SK-N-SH (cell line): Measurements from ENCODE around the gene RPS3A. TPM values are rescaled to one million over a fixed set of nuclear protein-coding genes. Genes with fewer than 3 reads are reported as not detected.

Source experiments
- CTCF ChIA-PET: fragments of 300-600, 350-600 bp; formaldehyde crosslinking; extraction: SDS; loops from one replicate; lab custom pipeline; 2021; lab: Yijun Ruan, JAX
- POLR2A ChIA-PET: fragments of 350-600 bp; sonication (Branson Sonifier 250); formaldehyde crosslinking; extraction: SDS; loops from one replicate; lab custom pipeline; 2020; ENCODE audit warnings: antibody characterized with exemption, inconsistent platforms; lab: Yijun Ruan, JAX
- DNase-seq: peaks from one replicate; pipeline ENCODE4 v3.0.0; 2012
- H2AFZ ChIP-seq: fragments of 200-600 bp; sonication (generic); 2 replicates; pipeline ENCODE4 v1.8.1; 2016; ENCODE audit warnings: antibody characterized with exemption, mild to moderate bottlenecking, low read depth
- H3F3A ChIP-seq: fragments of 200-600 bp; sonication (generic); replicated peaks from 2 replicates; pipeline ENCODE3; 2016; ENCODE audit warnings: antibody characterized with exemption, mild to moderate bottlenecking; ENCODE audit not compliant: insufficient read depth
- H3K27ac ChIP-seq, 2 experiments: fragments of 200-500 bp in 1 of 2; fragments of 200-600 bp in 1 of 2; sonication (Bioruptor generic) in 1 of 2; sonication (generic), shearing (Covaris generic) in 1 of 2; 2 replicates each; pipeline versions ENCODE4 v1.5.1 to v1.6.1; 2014 to 2016; ENCODE audit warnings: low read depth in 2 of 2, inconsistent platforms in 1 of 2, low read length in 1 of 2, mild to moderate bottlenecking in 1 of 2, mixed read lengths in 1 of 2
- H3K27me3 ChIP-seq: fragments of 200-600 bp; sonication (generic), shearing (Covaris generic); 2 replicates; pipeline ENCODE4 v1.6.1; 2016; ENCODE audit warnings: mixed run types; ENCODE audit not compliant: insufficient read depth
- H3K36me3 ChIP-seq, 2 experiments: fragments of 200-500 bp in 1 of 2; fragments of 200-600 bp in 1 of 2; sonication (Bioruptor generic) in 1 of 2; sonication (generic) in 1 of 2; replicated peaks in 1 of 2; 2 replicates each; pipeline versions ENCODE3 to v1.5.1; 2014 to 2016; ENCODE audit warnings: low read length in 1 of 2, mild to moderate bottlenecking in 1 of 2; ENCODE audit not compliant: insufficient read depth in 2 of 2, control insufficient read depth in 1 of 2
- H3K4me1 ChIP-seq, 2 experiments: fragments of 200-500 bp in 1 of 2; fragments of 200-600 bp in 1 of 2; sonication (Bioruptor generic) in 1 of 2; sonication (generic), shearing (Covaris generic) in 1 of 2; 2 replicates each; pipeline versions ENCODE4 v1.5.1 to v1.6.1; 2014 to 2016; ENCODE audit warnings: low read depth in 1 of 2, low read length in 1 of 2, mixed run types in 1 of 2; ENCODE audit not compliant: insufficient read depth in 2 of 2, control insufficient read depth in 1 of 2
- H3K4me2 ChIP-seq: fragments of 200-600 bp; sonication (generic), shearing (Covaris generic); 2 replicates; pipeline ENCODE4 v1.6.1; 2017; ENCODE audit warnings: mixed run types
- H3K4me3 ChIP-seq, 2 experiments: fragments of 200-500 bp in 1 of 2; fragments of 200-600 bp in 1 of 2; sonication (Bioruptor generic) in 1 of 2; sonication (generic), shearing (Covaris generic) in 1 of 2; 2 replicates each; pipeline versions ENCODE4 v1.5.1 to v1.8.1; 2014 to 2016; ENCODE audit warnings: low read depth in 2 of 2, inconsistent platforms in 1 of 2, low read length in 1 of 2, mild to moderate bottlenecking in 1 of 2, mixed read lengths in 1 of 2, moderate library complexity in 1 of 2
- H3K79me2 ChIP-seq: fragments of 200-600 bp; sonication (generic); 2 replicates; pipeline ENCODE4 v1.8.1; 2017; ENCODE audit warnings: mild to moderate bottlenecking; ENCODE audit not compliant: insufficient read depth
- H3K9ac ChIP-seq: fragments of 200-600 bp; sonication (generic); 2 replicates; pipeline ENCODE4 v1.6.1; 2017; ENCODE audit warnings: mixed run types
- H3K9me2 ChIP-seq: fragments of 200-600 bp; sonication (generic); 2 replicates; pipeline ENCODE4 v1.6.1; 2017; ENCODE audit warnings: mixed run types
- H3K9me3 ChIP-seq: fragments of 200-600 bp; sonication (generic); 2 replicates; pipeline ENCODE4 v1.6.1; 2017; ENCODE audit warnings: mixed run types, mild to moderate bottlenecking, moderate library complexity
- H4K20me1 ChIP-seq: fragments of 200-600 bp; sonication (generic); 2 replicates; pipeline ENCODE4 v1.6.1; 2017; ENCODE audit warnings: mild to moderate bottlenecking, mixed run types; ENCODE audit not compliant: insufficient read depth
- ELF1 ChIP-seq: IDR thresholded peaks from 2 replicates; pipeline ENCODE4 v1.4.0; 2012
- EP300 ChIP-seq, 2 experiments: IDR thresholded peaks; 2 replicates each; pipeline versions ENCODE4 v1.4.0 to v1.6.1; 2012; ENCODE audit warnings: borderline replicate concordance in 1 of 2, low read depth in 1 of 2, low read length in 1 of 2
- EZH2phosphoT487 ChIP-seq: fragments of 200-600 bp; sonication (generic); IDR thresholded peaks from 2 replicates; pipeline ENCODE4 v1.6.1; 2017; ENCODE audit warnings: low read depth, mixed run types, mild to moderate bottlenecking, antibody characterized with exemption, moderate library complexity, borderline replicate concordance
- FOSL2 ChIP-seq: IDR thresholded peaks from 2 replicates; pipeline ENCODE4 v1.4.0; 2012; ENCODE audit warnings: low read depth, mild to moderate bottlenecking, moderate library complexity, borderline replicate concordance
- FOXJ3 ChIP-seq: sonication (generic); formaldehyde crosslinking; IDR thresholded peaks from 2 replicates; pipeline ENCODE4 v1.5.1; 2020; ENCODE audit warnings: mild to moderate bottlenecking, missing genetic modification reagents
- GABPA ChIP-seq: IDR thresholded peaks from 2 replicates; pipeline ENCODE4 v1.4.0; 2012; ENCODE audit warnings: low read depth, mild to moderate bottlenecking
- NRF1 ChIP-seq: IDR thresholded peaks from 2 replicates; pipeline ENCODE4 v1.6.1; 2012; ENCODE audit warnings: low read depth, mild to moderate bottlenecking, low read length
- RCOR1 ChIP-seq: fragments of 150-350 bp; IDR thresholded peaks from 2 replicates; pipeline ENCODE4 v1.6.1; 2017; ENCODE audit warnings: antibody characterized with exemption, low read length
- SIN3A ChIP-seq: IDR thresholded peaks from 2 replicates; pipeline ENCODE4 v1.6.1; 2012; ENCODE audit warnings: low read depth, mild to moderate bottlenecking, low read length, moderate library complexity, borderline replicate concordance
- WGBS: methylation state at CpG from one replicate; pipeline ENCODE4 v1.1.6; 2017; ENCODE audit warnings: low lambda C conversion rate; 5-methylcytosine and 5-hydroxymethylcytosine counted together
- polyA plus RNA-seq, 3 experiments: library from polyadenylated mRNA; depleted of rRNA; stranded (reverse); fragments of >200 nt; gene quantifications; 2 replicates each; pipeline ENCODE4 v1.2.3, GENCODE V29; 2012
- TF ChIP-seq, protein P1 (sequence below): fragments of 150-350 bp; IDR thresholded peaks from 2 replicates; pipeline ENCODE4 v1.6.1; 2017; ENCODE audit warnings: antibody characterized with exemption, low read length, low read depth, borderline replicate concordance
- TF ChIP-seq, protein P2 (sequence below): fragments of 200-600 bp; sonication (generic); IDR thresholded peaks from 2 replicates; pipeline ENCODE4 v1.6.1; 2017; ENCODE audit warnings: antibody characterized with exemption, mild to moderate bottlenecking, moderate library complexity
- TF ChIP-seq, protein P3 (sequence below): IDR thresholded peaks from 2 replicates; pipeline ENCODE4 v1.6.1; 2012; ENCODE audit warnings: mild to moderate bottlenecking, low read depth, low read length, moderate library complexity

The RPS3A gene
- polyA plus RNA-seq, 1 of the 3 experiments (the other 2 are of a cell fraction) = 2,161 TPM

DNA sequence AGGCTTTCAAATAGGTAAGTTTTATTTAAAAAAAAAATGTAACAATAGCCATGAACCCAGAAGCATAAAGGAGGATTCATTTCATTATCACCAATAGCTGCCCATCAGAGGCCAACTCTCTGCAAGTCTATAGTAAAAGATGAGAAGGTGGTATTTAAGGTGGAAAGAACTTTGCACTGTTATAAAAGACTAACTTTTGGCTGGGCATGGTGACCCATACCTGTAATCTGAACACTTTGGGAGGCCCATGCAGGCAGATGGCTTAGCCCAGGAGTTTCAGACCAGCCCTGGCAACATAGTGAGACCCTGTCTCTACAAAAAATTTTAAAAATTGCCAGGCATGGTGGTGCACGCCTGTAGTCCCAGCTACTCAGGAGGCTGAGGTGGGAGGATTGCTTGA is 43.3 kb downstream of the RPS3A start:
- WGBS = 100% methylated on average over 1 of the region's 1 CpG
- ChIA-PET POLR2A (no interaction called here), CTCF (no interaction called here)
- Histone ChIP-seq H3F3A (no peaks in the 10 kb centered on the region), H3K9me3 (no peaks in the 10 kb centered on the region), H3K27me3 (no peaks in the 10 kb centered on the region), H3K79me2 (no peaks in the 10 kb centered on the region), H3K36me3 (peaks cover 35 to 42% of the 10 kb centered on the region in 2 experiments), H2AFZ (no peak overlapping the region), H4K20me1 (no peaks in the 10 kb centered on the region), H3K4me1 (no peaks in the 10 kb centered on the region), H3K4me3 (no peak overlapping the region), H3K4me2 (no peak overlapping the region), H3K9me2 (no peaks in the 10 kb centered on the region), H3K27ac (no peak overlapping the region), H3K9ac (no peak overlapping the region)
- no peak for DNase-seq
- TF ChIP-seq, protein P1, sequence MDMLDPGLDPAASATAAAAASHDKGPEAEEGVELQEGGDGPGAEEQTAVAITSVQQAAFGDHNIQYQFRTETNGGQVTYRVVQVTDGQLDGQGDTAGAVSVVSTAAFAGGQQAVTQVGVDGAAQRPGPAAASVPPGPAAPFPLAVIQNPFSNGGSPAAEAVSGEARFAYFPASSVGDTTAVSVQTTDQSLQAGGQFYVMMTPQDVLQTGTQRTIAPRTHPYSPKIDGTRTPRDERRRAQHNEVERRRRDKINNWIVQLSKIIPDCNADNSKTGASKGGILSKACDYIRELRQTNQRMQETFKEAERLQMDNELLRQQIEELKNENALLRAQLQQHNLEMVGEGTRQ = no peak
- TF ChIP-seq GABPA = no peak

DNA sequence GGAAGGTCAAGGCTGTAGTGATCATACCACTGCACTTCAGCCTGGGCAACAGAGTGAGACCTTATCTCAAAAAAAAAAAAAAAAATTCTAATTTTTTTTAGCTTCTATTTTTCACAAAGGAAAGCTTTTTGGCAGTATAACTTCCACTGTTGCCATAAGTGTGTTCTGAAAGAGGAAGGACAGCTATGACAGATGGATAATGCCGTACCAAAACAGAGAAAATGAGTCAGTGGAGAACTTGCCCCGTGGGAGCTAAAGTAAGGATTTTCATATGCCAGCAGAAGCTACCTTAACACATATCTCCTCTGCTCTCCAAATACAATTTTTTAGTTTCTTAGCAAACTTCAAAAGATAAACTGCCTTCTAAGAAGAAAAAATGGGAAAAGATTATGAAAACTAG is 43.7 kb downstream of the RPS3A start:
- no peaks in the 10 kb centered on the region for H3K4me1 ChIP-seq
- H3K36me3 ChIP-seq = peaks cover 36 to 42% of the 10 kb centered on the region in 2 experiments
- CTCF ChIA-PET = no interaction called here
- no peak for DNase-seq
- no peak overlapping the region for H3K4me3 ChIP-seq
- H4K20me1 ChIP-seq = no peaks in the 10 kb centered on the region
- no peaks in the 10 kb centered on the region for H3K27me3 ChIP-seq
- 98% methylated on average over 2 of the region's 2 CpGs for WGBS
- no peaks in the 10 kb centered on the region for H3K79me2 ChIP-seq
- H3K9me3 ChIP-seq = no peaks in the 10 kb centered on the region
- no peak overlapping the region for H3K4me2 ChIP-seq
- no peaks in the 10 kb centered on the region for H3F3A ChIP-seq
- no peak overlapping the region for H3K27ac ChIP-seq
- TF ChIP-seq, protein P2, sequence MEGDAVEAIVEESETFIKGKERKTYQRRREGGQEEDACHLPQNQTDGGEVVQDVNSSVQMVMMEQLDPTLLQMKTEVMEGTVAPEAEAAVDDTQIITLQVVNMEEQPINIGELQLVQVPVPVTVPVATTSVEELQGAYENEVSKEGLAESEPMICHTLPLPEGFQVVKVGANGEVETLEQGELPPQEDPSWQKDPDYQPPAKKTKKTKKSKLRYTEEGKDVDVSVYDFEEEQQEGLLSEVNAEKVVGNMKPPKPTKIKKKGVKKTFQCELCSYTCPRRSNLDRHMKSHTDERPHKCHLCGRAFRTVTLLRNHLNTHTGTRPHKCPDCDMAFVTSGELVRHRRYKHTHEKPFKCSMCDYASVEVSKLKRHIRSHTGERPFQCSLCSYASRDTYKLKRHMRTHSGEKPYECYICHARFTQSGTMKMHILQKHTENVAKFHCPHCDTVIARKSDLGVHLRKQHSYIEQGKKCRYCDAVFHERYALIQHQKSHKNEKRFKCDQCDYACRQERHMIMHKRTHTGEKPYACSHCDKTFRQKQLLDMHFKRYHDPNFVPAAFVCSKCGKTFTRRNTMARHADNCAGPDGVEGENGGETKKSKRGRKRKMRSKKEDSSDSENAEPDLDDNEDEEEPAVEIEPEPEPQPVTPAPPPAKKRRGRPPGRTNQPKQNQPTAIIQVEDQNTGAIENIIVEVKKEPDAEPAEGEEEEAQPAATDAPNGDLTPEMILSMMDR = no peak
- no peak for TF ChIP-seq NRF1
- no peak for TF ChIP-seq EZH2phosphoT487
- no peak for TF ChIP-seq EP300 (IDR thresholded peaks at IDR 0.05; ENCODE audit: borderline replicate concordance in 1 of 2, low read depth in 1 of 2, low read length in 1 of 2)
- no peak for TF ChIP-seq RCOR1
- TF ChIP-seq FOXJ3 = no peak
- TF ChIP-seq ELF1 = no peak
- TF ChIP-seq SIN3A = no peak
- no peak for TF ChIP-seq FOSL2
- TF ChIP-seq, protein P3, sequence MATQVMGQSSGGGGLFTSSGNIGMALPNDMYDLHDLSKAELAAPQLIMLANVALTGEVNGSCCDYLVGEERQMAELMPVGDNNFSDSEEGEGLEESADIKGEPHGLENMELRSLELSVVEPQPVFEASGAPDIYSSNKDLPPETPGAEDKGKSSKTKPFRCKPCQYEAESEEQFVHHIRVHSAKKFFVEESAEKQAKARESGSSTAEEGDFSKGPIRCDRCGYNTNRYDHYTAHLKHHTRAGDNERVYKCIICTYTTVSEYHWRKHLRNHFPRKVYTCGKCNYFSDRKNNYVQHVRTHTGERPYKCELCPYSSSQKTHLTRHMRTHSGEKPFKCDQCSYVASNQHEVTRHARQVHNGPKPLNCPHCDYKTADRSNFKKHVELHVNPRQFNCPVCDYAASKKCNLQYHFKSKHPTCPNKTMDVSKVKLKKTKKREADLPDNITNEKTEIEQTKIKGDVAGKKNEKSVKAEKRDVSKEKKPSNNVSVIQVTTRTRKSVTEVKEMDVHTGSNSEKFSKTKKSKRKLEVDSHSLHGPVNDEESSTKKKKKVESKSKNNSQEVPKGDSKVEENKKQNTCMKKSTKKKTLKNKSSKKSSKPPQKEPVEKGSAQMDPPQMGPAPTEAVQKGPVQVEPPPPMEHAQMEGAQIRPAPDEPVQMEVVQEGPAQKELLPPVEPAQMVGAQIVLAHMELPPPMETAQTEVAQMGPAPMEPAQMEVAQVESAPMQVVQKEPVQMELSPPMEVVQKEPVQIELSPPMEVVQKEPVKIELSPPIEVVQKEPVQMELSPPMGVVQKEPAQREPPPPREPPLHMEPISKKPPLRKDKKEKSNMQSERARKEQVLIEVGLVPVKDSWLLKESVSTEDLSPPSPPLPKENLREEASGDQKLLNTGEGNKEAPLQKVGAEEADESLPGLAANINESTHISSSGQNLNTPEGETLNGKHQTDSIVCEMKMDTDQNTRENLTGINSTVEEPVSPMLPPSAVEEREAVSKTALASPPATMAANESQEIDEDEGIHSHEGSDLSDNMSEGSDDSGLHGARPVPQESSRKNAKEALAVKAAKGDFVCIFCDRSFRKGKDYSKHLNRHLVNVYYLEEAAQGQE = no peak
- POLR2A ChIA-PET = no interaction called here
- H3K9ac ChIP-seq = no peak overlapping the region
- H3K9me2 ChIP-seq = no peaks in the 10 kb centered on the region
- H2AFZ ChIP-seq = no peak overlapping the region
